ENCODE results near the gene NOTO.
A peak's percentile ranks its signal among the peaks of the same experiment; 100 is the strongest.

Gene NOTO

DNA sequence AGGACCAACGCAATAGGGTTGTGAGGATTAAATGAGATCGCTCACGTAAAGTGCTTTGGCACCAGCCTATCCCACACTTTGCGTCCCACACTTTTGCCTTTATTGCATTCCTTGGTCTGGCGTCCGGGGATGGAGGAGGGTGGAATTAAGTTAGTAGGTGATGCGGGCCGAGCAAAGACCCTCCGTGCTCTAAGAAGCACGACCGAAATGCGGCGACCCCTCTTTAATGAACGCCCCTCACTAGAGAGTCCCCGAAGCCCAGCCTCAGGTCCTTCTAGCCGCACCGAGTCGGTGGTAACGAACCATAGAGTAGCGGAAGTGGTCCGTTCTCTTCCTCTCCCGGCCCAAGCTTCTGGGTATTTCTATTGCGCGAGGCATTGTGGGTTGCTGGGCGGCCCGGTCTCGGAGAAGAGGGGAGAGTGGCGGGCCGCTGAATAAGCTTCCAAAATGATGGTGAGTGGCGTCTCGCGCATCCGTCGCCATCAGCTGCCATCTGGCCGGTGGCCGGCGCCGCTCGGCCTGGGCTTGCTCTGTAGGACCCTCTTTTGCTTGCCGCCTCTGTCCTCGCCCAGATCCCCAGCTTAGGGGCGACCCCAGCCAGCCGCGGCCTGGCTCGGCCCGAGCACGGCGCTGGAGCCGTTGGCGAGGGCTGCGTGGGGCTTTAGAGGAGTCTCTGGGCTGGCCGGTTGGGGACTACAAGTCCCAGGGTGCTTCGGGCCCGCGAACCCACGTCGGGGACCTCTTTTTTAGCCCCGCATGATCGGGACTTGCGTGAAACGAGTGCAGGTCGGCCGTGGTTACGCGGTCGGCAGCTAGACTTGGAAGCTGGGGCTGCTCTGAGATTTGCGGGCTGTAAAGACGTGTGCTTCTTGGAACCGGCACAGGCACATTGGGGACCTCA is 31.8 kb downstream of the NOTO start, which contains the start of gene CCT7:
CCT7 (plus strand) TSS at position 377 of the 901 bp plus-strand sequence; CDS start at position 448, 71 bp downstream.
- CTCF ChIA-PET = interaction anchor here (1.2 to 2.2 kb wide), 4 partner anchors 11 to 35 kb away, joined by 5 to 6 read pairs (median 6); no protein-coding TSS in a partner anchor
- H3K36me3 ChIP-seq (ENCODE audit: control insufficient read depth in 2 of 2, insufficient read depth in 1 of 2, low read length in 2 of 2) = peaks cover 8 to 47% of the 10 kb centered on the region in 2 experiments
- no peak; the same call in 1 of the 2 replicates for TF ChIP-seq GLI4 (tag by site-specific recombination; IDR thresholded peaks at IDR 0.05)
- TF ChIP-seq ZNF776 (tag by site-specific recombination; IDR thresholded peaks at IDR 0.05; ENCODE audit: borderline replicate concordance) = no peak
- TF ChIP-seq ZNF214 (tag by site-specific recombination; IDR thresholded peaks at IDR 0.05; ENCODE audit: borderline replicate concordance) = no peak
- TF ChIP-seq ZNF366 (tag by site-specific recombination; conservative IDR thresholded peaks at IDR 0.05) = no peak
- no peak for TF ChIP-seq ZNF837 (tag by site-specific recombination; IDR thresholded peaks at IDR 0.05)
- TF ChIP-seq ZNF155 (tag by site-specific recombination; IDR thresholded peaks at IDR 0.05) = no peak
- no peak for TF ChIP-seq HOXC10 (CRISPR knock-in tag; IDR thresholded peaks at IDR 0.05)
- TF ChIP-seq ZNF707 (tag by site-specific recombination; IDR thresholded peaks at IDR 0.05) = no peak
- TF ChIP-seq ZNF114 (tag by site-specific recombination; IDR thresholded peaks at IDR 0.05) = no peak
- TF ChIP-seq ZNF341 (tag by site-specific recombination; IDR thresholded peaks at IDR 0.05; ENCODE audit: low read depth) = no peak
- TF ChIP-seq ZNF585B (tag by site-specific recombination; IDR thresholded peaks at IDR 0.05) = 0 out of 2 replicates have a peak, but pooled peaks have one; percentile 12
- no peak; the same call in 1 of the 2 replicates for TF ChIP-seq ZNF10 (tag by site-specific recombination; IDR thresholded peaks at IDR 0.05)
- TF ChIP-seq, protein P1, sequence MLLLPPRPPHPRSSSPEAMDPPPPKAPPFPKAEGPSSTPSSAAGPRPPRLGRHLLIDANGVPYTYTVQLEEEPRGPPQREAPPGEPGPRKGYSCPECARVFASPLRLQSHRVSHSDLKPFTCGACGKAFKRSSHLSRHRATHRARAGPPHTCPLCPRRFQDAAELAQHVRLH (tag by site-specific recombination; IDR thresholded peaks at IDR 0.05) = 0 out of 2 replicates have a peak, but pooled peaks have one; percentile 55
- no peak; the same call in 1 of the 2 replicates for TF ChIP-seq ZNF391 (tag by site-specific recombination; IDR thresholded peaks at IDR 0.05; ENCODE audit: borderline replicate concordance, low read depth)
- TF ChIP-seq ZNF544 (tag by site-specific recombination; IDR thresholded peaks at IDR 0.05) = no peak
- TF ChIP-seq, protein P2, sequence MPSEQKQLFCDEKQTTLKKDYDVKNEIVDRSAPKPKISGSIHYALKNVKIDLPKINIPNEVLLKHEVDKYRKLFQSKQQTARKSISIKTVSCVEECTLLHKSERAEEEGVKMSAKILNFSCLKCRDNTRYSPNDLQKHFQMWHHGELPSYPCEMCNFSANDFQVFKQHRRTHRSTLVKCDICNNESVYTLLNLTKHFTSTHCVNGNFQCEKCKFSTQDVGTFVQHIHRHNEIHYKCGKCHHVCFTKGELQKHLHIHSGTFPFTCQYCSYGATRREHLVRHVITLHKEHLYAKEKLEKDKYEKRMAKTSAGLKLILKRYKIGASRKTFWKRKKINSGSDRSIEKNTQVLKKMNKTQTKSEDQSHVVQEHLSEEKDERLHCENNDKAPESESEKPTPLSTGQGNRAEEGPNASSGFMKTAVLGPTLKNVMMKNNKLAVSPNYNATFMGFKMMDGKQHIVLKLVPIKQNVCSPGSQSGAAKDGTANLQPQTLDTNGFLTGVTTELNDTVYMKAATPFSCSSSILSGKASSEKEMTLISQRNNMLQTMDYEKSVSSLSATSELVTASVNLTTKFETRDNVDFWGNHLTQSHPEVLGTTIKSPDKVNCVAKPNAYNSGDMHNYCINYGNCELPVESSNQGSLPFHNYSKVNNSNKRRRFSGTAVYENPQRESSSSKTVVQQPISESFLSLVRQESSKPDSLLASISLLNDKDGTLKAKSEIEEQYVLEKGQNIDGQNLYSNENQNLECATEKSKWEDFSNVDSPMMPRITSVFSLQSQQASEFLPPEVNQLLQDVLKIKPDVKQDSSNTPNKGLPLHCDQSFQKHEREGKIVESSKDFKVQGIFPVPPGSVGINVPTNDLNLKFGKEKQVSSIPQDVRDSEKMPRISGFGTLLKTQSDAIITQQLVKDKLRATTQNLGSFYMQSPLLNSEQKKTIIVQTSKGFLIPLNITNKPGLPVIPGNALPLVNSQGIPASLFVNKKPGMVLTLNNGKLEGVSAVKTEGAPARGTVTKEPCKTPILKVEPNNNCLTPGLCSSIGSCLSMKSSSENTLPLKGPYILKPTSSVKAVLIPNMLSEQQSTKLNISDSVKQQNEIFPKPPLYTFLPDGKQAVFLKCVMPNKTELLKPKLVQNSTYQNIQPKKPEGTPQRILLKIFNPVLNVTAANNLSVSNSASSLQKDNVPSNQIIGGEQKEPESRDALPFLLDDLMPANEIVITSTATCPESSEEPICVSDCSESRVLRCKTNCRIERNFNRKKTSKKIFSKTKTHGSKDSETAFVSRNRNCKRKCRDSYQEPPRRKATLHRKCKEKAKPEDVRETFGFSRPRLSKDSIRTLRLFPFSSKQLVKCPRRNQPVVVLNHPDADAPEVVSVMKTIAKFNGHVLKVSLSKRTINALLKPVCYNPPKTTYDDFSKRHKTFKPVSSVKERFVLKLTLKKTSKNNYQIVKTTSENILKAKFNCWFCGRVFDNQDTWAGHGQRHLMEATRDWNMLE (tag by site-specific recombination; conservative IDR thresholded peaks at IDR 0.05; ENCODE audit: low read depth) = peak; percentile 64; the same call in 1 of the 2 replicates
- TF ChIP-seq, protein P3, sequence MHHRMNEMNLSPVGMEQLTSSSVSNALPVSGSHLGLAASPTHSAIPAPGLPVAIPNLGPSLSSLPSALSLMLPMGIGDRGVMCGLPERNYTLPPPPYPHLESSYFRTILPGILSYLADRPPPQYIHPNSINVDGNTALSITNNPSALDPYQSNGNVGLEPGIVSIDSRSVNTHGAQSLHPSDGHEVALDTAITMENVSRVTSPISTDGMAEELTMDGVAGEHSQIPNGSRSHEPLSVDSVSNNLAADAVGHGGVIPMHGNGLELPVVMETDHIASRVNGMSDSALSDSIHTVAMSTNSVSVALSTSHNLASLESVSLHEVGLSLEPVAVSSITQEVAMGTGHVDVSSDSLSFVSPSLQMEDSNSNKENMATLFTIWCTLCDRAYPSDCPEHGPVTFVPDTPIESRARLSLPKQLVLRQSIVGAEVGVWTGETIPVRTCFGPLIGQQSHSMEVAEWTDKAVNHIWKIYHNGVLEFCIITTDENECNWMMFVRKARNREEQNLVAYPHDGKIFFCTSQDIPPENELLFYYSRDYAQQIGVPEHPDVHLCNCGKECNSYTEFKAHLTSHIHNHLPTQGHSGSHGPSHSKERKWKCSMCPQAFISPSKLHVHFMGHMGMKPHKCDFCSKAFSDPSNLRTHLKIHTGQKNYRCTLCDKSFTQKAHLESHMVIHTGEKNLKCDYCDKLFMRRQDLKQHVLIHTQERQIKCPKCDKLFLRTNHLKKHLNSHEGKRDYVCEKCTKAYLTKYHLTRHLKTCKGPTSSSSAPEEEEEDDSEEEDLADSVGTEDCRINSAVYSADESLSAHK (tag by site-specific recombination; IDR thresholded peaks at IDR 0.05) = no peak
- TF ChIP-seq KLF10 (tag by site-specific recombination; IDR thresholded peaks at IDR 0.05) = 0 out of 2 replicates have a peak, but pooled peaks have one; percentile 15
- no peak for TF ChIP-seq ZNF560 (tag by site-specific recombination; IDR thresholded peaks at IDR 0.05; ENCODE audit: borderline replicate concordance)
- TF ChIP-seq ZNF843 (tag by site-specific recombination; IDR thresholded peaks at IDR 0.05) = no peak
- TF ChIP-seq ZNF121 (tag by site-specific recombination; IDR thresholded peaks at IDR 0.05) = no peak
- no peak for TF ChIP-seq ZSCAN16 (tag by site-specific recombination; IDR thresholded peaks at IDR 0.05)
- no peak for TF ChIP-seq ZNF548 (tag by site-specific recombination; IDR thresholded peaks at IDR 0.05)
- no peak for TF ChIP-seq ZNF785 (tag by site-specific recombination; IDR thresholded peaks at IDR 0.05)
- TF ChIP-seq KLF1 (tag by site-specific recombination; IDR thresholded peaks at IDR 0.05) = no peak
- no peak for TF ChIP-seq ZNF302 (tag by site-specific recombination; IDR thresholded peaks at IDR 0.05; ENCODE audit: low read depth)
- no peak for TF ChIP-seq ZSCAN23 (tag by site-specific recombination; IDR thresholded peaks at IDR 0.05)
- no peak for TF ChIP-seq ZNF670 (tag by site-specific recombination; IDR thresholded peaks at IDR 0.05; ENCODE audit: low read depth)
- no peak for TF ChIP-seq MZF1 (tag by site-specific recombination; IDR thresholded peaks at IDR 0.05; ENCODE audit: borderline replicate concordance)
- peak; percentile 61; the same call in 1 of the 2 replicates for TF ChIP-seq YY2 (tag by site-specific recombination; IDR thresholded peaks at IDR 0.05)

More for the DNA sequence above, 31.8 kb downstream of the NOTO start, which contains the start of gene CCT7:
- peak within 1 kb of the TSS; percentile 87 for H3K4me3 ChIP-seq (ENCODE audit: low read depth, low read length)
- H3K27ac ChIP-seq (ENCODE audit: extremely low read depth, low read depth, low read length) = peak within 1 kb of the TSS; percentile 97
- POLR2A ChIA-PET = interaction anchor here (0.8 to 3.7 kb wide), 23 partner anchors 9 to 1222 kb away, joined by 3 to 33 read pairs (median 7); partner anchors contain the start of genes ALMS1, FBXO41, SPR and TPRKB
- peaks cover 12% of the 10 kb centered on the region; the same call in 1 of the 2 replicates for H3K4me1 ChIP-seq (ENCODE audit: control insufficient read depth, insufficient read depth, low read length)
- no peaks in the 10 kb centered on the region for H3K9me3 ChIP-seq (ENCODE audit: control insufficient read depth, insufficient read depth, low read depth, low read length)

Measured in HEK293 (cell line).